ENCODE results near the gene PTGR2.
"Not testable (repeated sequence)": the region's sequence is repeated elsewhere in the genome, so short reads cannot be mapped to it uniquely, and the experiment has no call there.

PTGR2 gene

GRCh38 chr14:73887694-73888459, 36.2 kb downstream of the PTGR2 start:
- no peak for DNase-seq

- no peak for DNase-seq
These were observed 36.8 kb downstream of the PTGR2 start for GRCh38 chr14:73888460-73888725.

GRCh38 chr14:73888971-73889370, 37.3 kb downstream of the PTGR2 start:
- no peak for DNase-seq

GRCh38 chr14:73889376-73889775, 37.7 kb downstream of the PTGR2 start:
- no peak for DNase-seq

DNA sequence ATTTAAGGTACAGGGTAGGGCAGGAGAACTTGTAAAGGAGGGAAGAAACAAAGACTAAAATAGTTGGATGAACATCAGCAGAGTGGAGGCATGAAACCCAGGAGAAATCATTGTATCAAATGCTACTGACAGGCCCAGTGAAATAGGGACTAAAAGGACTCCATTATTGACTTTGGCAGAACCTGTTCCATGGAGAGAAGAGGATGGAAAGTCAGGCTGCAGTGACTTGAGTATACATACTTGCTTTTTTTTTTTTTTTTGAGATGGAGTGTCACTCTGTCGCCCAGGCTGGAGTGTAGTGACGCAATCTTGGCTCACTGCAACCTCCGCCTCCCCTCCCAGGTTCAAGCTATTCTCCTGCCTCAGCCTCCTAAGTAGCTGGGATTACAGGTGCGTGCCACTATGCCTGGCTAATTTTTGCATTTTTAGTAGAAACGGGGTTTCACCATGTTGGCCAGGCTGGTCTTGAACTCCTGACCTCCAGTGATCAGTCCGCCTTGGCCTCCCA, 42.6 kb downstream of the PTGR2 start:
- DNase-seq = not testable (repeated sequence)

- no peak for DNase-seq
These were observed 44.3 kb downstream of the PTGR2 start for GRCh38 chr14:73895939-73896338.

DNA sequence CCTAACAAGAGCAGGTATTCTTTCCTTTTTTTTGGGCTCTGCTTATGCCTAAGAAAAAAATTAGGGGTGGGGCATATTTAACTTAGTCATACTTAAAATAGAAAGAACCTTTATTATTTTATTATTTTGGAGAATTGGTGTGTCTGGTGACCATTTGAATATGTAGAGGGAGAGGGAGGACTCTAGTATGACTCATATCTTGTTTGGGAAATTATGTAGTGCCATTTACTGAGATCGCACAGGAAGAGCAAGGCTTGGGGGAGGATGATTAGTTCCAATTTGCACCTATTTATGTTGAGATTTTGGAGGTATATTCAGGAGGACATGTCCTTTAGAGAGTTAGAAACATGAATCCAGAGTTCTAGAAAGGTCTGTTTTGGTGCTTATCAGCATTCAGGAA, 44.9 kb downstream of the PTGR2 start:
- no peak for DNase-seq

- DNase-seq = no peak
These were observed 51.4 kb downstream of the PTGR2 start for GRCh38 chr14:73903028-73903427.

- no peak for DNase-seq
These were observed 58.0 kb downstream of the PTGR2 start for GRCh38 chr14:73909681-73910080.

DNA sequence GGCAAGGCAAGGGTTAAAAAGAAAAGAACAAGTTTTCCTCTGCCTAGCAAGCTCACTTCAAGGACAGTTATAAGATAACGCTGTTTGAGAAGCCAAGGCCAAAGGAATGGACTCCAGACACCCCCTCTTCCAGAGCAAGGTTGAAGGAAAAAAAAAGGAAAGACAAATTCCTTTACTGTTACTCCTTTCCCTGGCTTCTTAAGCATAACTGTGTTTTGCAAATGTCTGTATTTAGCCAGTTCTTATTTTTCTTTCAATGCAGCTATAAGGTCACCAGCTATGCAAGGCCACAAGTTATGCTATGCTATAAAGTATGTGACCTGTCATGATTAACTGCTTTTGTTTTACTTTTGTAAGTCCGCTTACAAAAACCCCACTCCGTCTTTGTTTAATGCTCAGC, 61.6 kb downstream of the PTGR2 start:
- no peak for DNase-seq

DNA sequence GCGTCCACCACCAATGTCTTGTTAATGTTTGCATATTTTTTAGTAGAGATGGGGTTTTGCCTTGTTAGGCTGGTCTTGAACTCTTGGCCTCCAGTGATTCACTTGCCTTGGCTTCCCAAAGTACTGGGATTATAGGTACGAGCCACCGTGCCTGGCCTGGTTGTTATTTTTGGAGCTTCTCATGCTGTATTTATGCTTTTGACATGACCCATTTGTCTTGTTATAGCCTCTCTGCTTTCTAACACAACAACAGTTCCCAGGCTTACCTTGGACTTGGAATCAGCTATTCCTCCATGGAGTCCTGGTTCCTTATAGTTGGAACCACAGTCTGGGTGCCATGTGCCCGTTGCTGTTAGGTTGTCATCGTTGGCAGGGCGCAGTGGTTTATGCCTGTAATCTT, 64.7 kb downstream of the PTGR2 start:
- DNase-seq = no peak

DNA sequence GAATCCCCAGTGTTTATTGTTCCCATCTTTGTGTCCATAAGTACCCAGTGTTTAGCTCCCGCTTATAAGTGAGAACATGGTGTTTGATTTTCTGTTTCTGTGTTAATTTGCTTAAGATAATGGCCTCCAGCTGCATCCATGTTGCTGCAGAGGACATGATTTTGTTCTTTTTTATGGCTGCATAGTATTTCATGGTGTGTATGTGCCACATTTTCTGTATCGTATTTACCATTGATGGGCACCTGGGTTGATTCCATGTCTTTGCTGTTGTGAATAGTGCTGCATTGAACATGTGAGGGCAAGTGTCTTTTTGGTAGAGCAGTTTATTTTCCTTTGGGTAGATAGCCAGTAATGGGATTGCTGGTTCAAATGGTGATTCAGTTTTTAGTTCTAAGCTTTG, 67.8 kb downstream of the PTGR2 start:
- DNase-seq = not testable (repeated sequence)

DNA sequence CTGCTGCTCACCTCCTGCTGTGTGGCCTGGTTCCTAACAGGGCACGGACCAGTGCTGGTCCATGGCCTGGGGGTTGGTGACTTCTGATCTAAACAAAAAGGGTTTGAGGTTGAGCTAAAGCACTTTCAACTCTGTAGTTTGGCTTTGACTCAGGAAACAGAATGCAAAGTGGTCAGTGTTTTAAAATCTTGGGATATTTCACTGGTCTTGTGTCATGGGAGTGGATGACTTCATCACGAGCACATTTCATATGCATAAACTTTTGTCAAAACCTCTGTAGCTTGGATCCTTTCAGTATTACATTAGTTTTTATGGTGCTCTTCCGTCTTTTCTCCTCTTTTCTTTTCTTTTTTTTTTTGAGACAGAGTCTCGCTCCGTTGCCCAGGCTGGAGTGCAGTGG, 72.7 kb downstream of the PTGR2 start:
- no peak for DNase-seq
